SK-N-SH treated with all-trans-retinoic acid at 6 μM for 48 hours (cell line): ENCODE results near the gene DDIAS.

Experiments
- ARNTL ChIP-seq: fragments of 450-650 bp; formaldehyde crosslinking; IDR thresholded peaks from 2 replicates; pipeline ENCODE4 v1.5.0; 2020; ENCODE audit warnings: low read depth, mild to moderate bottlenecking, moderate library complexity, borderline replicate concordance
- BACH2 ChIP-seq: fragments of 250-450 bp; sonication (Bioruptor Pico); IDR thresholded peaks from 2 replicates; pipeline ENCODE4 v1.9.0; 2021; ENCODE audit warnings: mild to moderate bottlenecking, borderline replicate concordance
- CSDC2 ChIP-seq: fragments of 250-450 bp; sonication (Bioruptor Pico); IDR thresholded peaks from 2 replicates; pipeline ENCODE4 v1.5.0; 2020; ENCODE audit warnings: mild to moderate bottlenecking, moderate library complexity
- ESRRG ChIP-seq: fragments of 250-450 bp; sonication (Bioruptor Pico); IDR thresholded peaks from 2 replicates; pipeline ENCODE4 v1.6.1; 2021; ENCODE audit warnings: mild to moderate bottlenecking
- OSR1 ChIP-seq: fragments of 250-450 bp; sonication (Bioruptor Pico); IDR thresholded peaks from 2 replicates; pipeline ENCODE4 v1.8.0; 2022; ENCODE audit warnings: moderate library complexity, mild to moderate bottlenecking, inconsistent platforms
- RARB ChIP-seq: fragments of 250-450 bp; sonication (Bioruptor Pico); IDR thresholded peaks from 2 replicates; pipeline ENCODE4 v1.8.0; 2021; ENCODE audit warnings: mild to moderate bottlenecking, moderate library complexity
- TCF4 ChIP-seq: fragments of 250-450 bp; sonication (Bioruptor Pico); IDR thresholded peaks from 2 replicates; pipeline ENCODE4 v1.8.0; 2021; ENCODE audit warnings: mild to moderate bottlenecking, moderate library complexity, borderline replicate concordance
- TOX ChIP-seq: fragments of 250-450 bp; sonication (Bioruptor Pico); IDR thresholded peaks from 2 replicates; pipeline ENCODE4 v1.8.0; 2021; ENCODE audit warnings: mild to moderate bottlenecking, moderate library complexity, borderline replicate concordance
- ZFP3 ChIP-seq: fragments of 250-450 bp; sonication (Bioruptor Pico); IDR thresholded peaks from 2 replicates; pipeline ENCODE4 v1.5.0; 2020; ENCODE audit warnings: mild to moderate bottlenecking, moderate library complexity
- ZNF70 ChIP-seq: fragments of 450-650 bp; formaldehyde crosslinking; IDR thresholded peaks from 2 replicates; pipeline ENCODE4 v1.5.0; 2020; ENCODE audit warnings: mild to moderate bottlenecking, moderate library complexity
- TF ChIP-seq, protein P1 (sequence below): fragments of 250-450 bp; sonication (Bioruptor Pico); IDR thresholded peaks from 2 replicates; pipeline ENCODE4 v1.8.0; 2020; ENCODE audit warnings: mild to moderate bottlenecking, moderate library complexity, borderline replicate concordance
- TF ChIP-seq, protein P2 (sequence below): fragments of 250-450 bp; sonication (Bioruptor Pico); IDR thresholded peaks from 2 replicates; pipeline ENCODE4 v1.5.1; 2020; ENCODE audit warnings: low read depth, mild to moderate bottlenecking, moderate library complexity

DNA sequence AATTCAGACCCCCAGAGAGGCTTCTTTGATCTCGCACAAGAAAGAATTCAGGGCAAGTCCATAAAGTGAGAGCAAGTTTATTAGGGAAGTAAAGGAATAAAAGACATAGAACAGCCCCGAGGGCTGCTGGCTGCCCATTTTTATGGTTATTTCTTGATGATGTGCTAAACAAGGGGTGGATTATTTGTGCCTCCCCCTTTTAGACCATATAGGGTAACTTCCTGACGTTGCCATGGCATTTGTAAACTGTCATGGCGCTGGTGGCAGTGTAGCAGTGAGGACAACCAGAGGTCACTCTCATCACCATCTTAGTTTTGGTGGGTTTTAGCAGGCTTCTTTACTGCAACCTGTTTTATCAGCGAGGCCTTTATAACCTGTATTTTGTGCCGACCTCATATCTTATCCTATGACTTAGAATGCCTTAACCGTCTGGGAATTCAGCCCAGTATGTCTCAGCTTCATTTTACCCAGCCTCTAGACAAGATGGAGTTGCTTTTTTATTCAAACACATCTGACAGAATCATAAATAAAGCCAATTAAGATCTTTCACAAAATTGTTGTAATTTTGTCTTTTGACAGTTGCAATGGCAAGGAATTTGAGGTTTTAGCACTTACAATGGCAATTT is 7.6 kb downstream of the DDIAS start:
- no peak for TF ChIP-seq RARB (CRISPR knock-in tag)
- no peak for TF ChIP-seq ARNTL (CRISPR knock-in tag)
- TF ChIP-seq ZFP3 (CRISPR knock-in tag), result no peak
- TF ChIP-seq, protein P1, sequence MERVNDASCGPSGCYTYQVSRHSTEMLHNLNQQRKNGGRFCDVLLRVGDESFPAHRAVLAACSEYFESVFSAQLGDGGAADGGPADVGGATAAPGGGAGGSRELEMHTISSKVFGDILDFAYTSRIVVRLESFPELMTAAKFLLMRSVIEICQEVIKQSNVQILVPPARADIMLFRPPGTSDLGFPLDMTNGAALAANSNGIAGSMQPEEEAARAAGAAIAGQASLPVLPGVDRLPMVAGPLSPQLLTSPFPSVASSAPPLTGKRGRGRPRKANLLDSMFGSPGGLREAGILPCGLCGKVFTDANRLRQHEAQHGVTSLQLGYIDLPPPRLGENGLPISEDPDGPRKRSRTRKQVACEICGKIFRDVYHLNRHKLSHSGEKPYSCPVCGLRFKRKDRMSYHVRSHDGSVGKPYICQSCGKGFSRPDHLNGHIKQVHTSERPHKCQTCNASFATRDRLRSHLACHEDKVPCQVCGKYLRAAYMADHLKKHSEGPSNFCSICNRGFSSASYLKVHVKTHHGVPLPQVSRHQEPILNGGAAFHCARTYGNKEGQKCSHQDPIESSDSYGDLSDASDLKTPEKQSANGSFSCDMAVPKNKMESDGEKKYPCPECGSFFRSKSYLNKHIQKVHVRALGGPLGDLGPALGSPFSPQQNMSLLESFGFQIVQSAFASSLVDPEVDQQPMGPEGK, result no peak
- no peak for TF ChIP-seq OSR1 (CRISPR knock-in tag)
- TF ChIP-seq, protein P2, sequence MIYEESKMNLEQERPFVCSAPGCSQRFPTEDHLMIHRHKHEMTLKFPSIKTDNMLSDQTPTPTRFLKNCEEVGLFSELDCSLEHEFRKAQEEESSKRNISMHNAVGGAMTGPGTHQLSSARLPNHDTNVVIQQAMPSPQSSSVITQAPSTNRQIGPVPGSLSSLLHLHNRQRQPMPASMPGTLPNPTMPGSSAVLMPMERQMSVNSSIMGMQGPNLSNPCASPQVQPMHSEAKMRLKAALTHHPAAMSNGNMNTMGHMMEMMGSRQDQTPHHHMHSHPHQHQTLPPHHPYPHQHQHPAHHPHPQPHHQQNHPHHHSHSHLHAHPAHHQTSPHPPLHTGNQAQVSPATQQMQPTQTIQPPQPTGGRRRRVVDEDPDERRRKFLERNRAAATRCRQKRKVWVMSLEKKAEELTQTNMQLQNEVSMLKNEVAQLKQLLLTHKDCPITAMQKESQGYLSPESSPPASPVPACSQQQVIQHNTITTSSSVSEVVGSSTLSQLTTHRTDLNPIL (CRISPR knock-in tag), result no peak
- TF ChIP-seq ESRRG (CRISPR knock-in tag), result no peak
- no peak for TF ChIP-seq ZNF70 (CRISPR knock-in tag)
- no peak for TF ChIP-seq TCF4 (CRISPR knock-in tag)
- TF ChIP-seq CSDC2, result no peak
- no peak for TF ChIP-seq BACH2 (CRISPR knock-in tag)
- TF ChIP-seq TOX (CRISPR knock-in tag), result no peak
